IMR-90 (cell line): ENCODE data around the gene GAS7. TPM values are rescaled to one million over a fixed set of nuclear protein-coding genes. Genes with fewer than 3 reads are reported as not detected.

Experiments
- ATAC-seq: fragments of 200-7000 bp; cut with Tn5 transposase; 2 replicates; pipeline ENCODE4 v1.9.1; 2020; ENCODE audit warnings: low read depth, mild to moderate bottlenecking, moderate library complexity
- BruUV-seq: library from RNA; stranded (reverse); fragments of 400-500 nt; replicated peaks from 2 replicates; lab custom pipeline; 2021; lab: Mats Ljungman, UMichigan
- CTCF ChIA-PET: fragments of 300-600 bp; formaldehyde crosslinking; extraction: SDS; loops from one replicate; lab custom pipeline; 2021; ENCODE audit warnings: antibody characterized with exemption; lab: Yijun Ruan, JAX
- POLR2A ChIA-PET: fragments of 300-600 bp; sonication (Branson Sonifier 250); formaldehyde crosslinking; loops from one replicate; lab custom pipeline; 2022; ENCODE audit warnings: antibody characterized with exemption; ENCODE audit not compliant: unreplicated experiment; lab: Charles Lee
- DNase-seq: peaks from one replicate; pipeline ENCODE4 v3.0.0; 2013
- H2AFZ ChIP-seq: replicated peaks from 2 replicates; pipeline ENCODE3; 2013; ENCODE audit warnings: low read length, mild to moderate bottlenecking; ENCODE audit not compliant: poor library complexity
- H2AK5ac ChIP-seq: 2 replicates; pipeline ENCODE4 v1.6.1; 2013; ENCODE audit warnings: low read depth, low read length, inconsistent platforms
- H2AK9ac ChIP-seq: replicated peaks from 2 replicates; pipeline ENCODE3; 2013; ENCODE audit warnings: mild to moderate bottlenecking, low read depth, low read length, moderate library complexity; ENCODE audit not compliant: poor library complexity
- H2BK120ac ChIP-seq: 2 replicates; pipeline ENCODE4 v1.6.1; 2013; ENCODE audit warnings: low read depth, low read length, inconsistent platforms
- H2BK15ac ChIP-seq: 3 replicates; pipeline ENCODE4 v1.6.1; 2013; ENCODE audit warnings: low read depth, low read length, inconsistent platforms
- H2BK20ac ChIP-seq: 2 replicates; pipeline ENCODE4 v1.6.1; 2013; ENCODE audit warnings: low read depth, mild to moderate bottlenecking, inconsistent platforms, low read length, moderate library complexity
- H2BK5ac ChIP-seq: 2 replicates; pipeline ENCODE4 v1.6.1; 2013; ENCODE audit warnings: mild to moderate bottlenecking, low read depth, low read length, inconsistent platforms; ENCODE audit not compliant: poor library complexity, severe bottlenecking
- H3K14ac ChIP-seq: replicated peaks from 2 replicates; pipeline ENCODE4 v1.6.1; 2013; ENCODE audit warnings: low read depth, low read length, inconsistent platforms
- H3K18ac ChIP-seq: 2 replicates; pipeline ENCODE4 v1.6.1; 2013; ENCODE audit warnings: low read depth, low read length, control low read depth
- H3K23ac ChIP-seq: 2 replicates; pipeline ENCODE4 v1.6.1; 2013; ENCODE audit warnings: low read depth, low read length, inconsistent platforms
- H3K27ac ChIP-seq: 2 replicates; pipeline ENCODE4 v1.5.1; 2013; ENCODE audit warnings: mild to moderate bottlenecking, control low read depth, low read length; ENCODE audit not compliant: insufficient read depth
- H3K27me3 ChIP-seq: 2 replicates; pipeline ENCODE4 v1.6.1; 2013; ENCODE audit warnings: low read length; ENCODE audit not compliant: control insufficient read depth, insufficient read depth
- H3K36me3 ChIP-seq: 2 replicates; pipeline ENCODE4 v1.6.1; 2013; ENCODE audit warnings: low read length, mixed read lengths; ENCODE audit not compliant: control insufficient read depth, insufficient read depth
- H3K4ac ChIP-seq: 2 replicates; pipeline ENCODE4 v1.6.1; 2013; ENCODE audit warnings: low read depth, low read length, inconsistent platforms
- H3K4me1 ChIP-seq: 2 replicates; pipeline ENCODE4 v1.6.1; 2013; ENCODE audit warnings: low read length, mixed read lengths; ENCODE audit not compliant: control insufficient read depth, insufficient read depth
- H3K4me2 ChIP-seq: 2 replicates; pipeline ENCODE4 v1.6.1; 2013; ENCODE audit warnings: low read depth, mild to moderate bottlenecking, control low read depth, low read length, moderate library complexity
- H3K4me3 ChIP-seq: 2 replicates; pipeline ENCODE4 v1.5.1; 2013; ENCODE audit warnings: low read depth, mild to moderate bottlenecking, control low read depth, low read length, moderate library complexity; ENCODE audit not compliant: insufficient read depth
- H3K56ac ChIP-seq: 2 replicates; pipeline ENCODE4 v1.6.1; 2013; ENCODE audit warnings: low read length, inconsistent platforms; ENCODE audit not compliant: insufficient read depth; ENCODE audit errors: extremely low read depth
- H3K79me1 ChIP-seq, 2 experiments: 2 replicates each; pipeline ENCODE4 v1.6.1; 2013; ENCODE audit warnings: low read length in 2 of 2, inconsistent platforms in 1 of 2, low read depth in 1 of 2
- H3K9ac ChIP-seq: 2 replicates; pipeline ENCODE4 v1.6.1; 2013; ENCODE audit warnings: low read depth, low read length, control low read depth
- H3K9me1 ChIP-seq: 2 replicates; pipeline ENCODE4 v1.6.1; 2013; ENCODE audit warnings: low read length, inconsistent platforms; ENCODE audit not compliant: insufficient read depth
- H3K9me3 ChIP-seq: 2 replicates; pipeline ENCODE4 v1.6.1; 2013; ENCODE audit warnings: low read length; ENCODE audit not compliant: control insufficient read depth, insufficient read depth
- H4K20me1 ChIP-seq: 2 replicates; pipeline ENCODE4 v1.6.1; 2013; ENCODE audit warnings: low read length, inconsistent platforms; ENCODE audit not compliant: insufficient read depth
- H4K5ac ChIP-seq: 2 replicates; pipeline ENCODE4 v1.6.1; 2013; ENCODE audit warnings: mild to moderate bottlenecking, low read depth, low read length, control low read depth
- H4K8ac ChIP-seq, 2 experiments: 2 replicates each; pipeline ENCODE4 v1.6.1; 2013; ENCODE audit warnings: low read depth in 2 of 2, low read length in 2 of 2, control low read depth in 1 of 2, inconsistent platforms in 1 of 2
- H4K91ac ChIP-seq: 2 replicates; pipeline ENCODE4 v1.6.1; 2013; ENCODE audit warnings: low read depth, low read length, inconsistent platforms; ENCODE audit not compliant: insufficient read depth
- BHLHE40 ChIP-seq: fragments of 150-350 bp; IDR thresholded peaks from 2 replicates; pipeline ENCODE4 v1.6.1; 2016; ENCODE audit warnings: mild to moderate bottlenecking, low read depth, low read length
- CEBPB ChIP-seq: IDR thresholded peaks from 2 replicates; pipeline ENCODE4 v1.6.1; 2012; ENCODE audit warnings: low read depth, low read length, improper control_type of control experiment
- CHD1 ChIP-seq: IDR thresholded peaks from 2 replicates; pipeline ENCODE4 v1.6.1; 2012; ENCODE audit warnings: low read depth, low read length, improper control_type of control experiment
- CTCF ChIP-seq: conservative IDR thresholded peaks from 2 replicates; pipeline ENCODE4 v1.5.1; 2012; ENCODE audit warnings: mild to moderate bottlenecking, low read depth, low read length, improper control_type of control experiment
- ELK1 ChIP-seq: fragments of 150-350 bp; IDR thresholded peaks from 2 replicates; pipeline ENCODE4 v1.6.1; 2016; ENCODE audit warnings: low read depth, mild to moderate bottlenecking, low read length, moderate library complexity, borderline replicate concordance
- FOS ChIP-seq: fragments of 150-350 bp; IDR thresholded peaks from 2 replicates; pipeline ENCODE4 v1.6.1; 2016; ENCODE audit warnings: low read depth, low read length
- MAFK ChIP-seq: IDR thresholded peaks from 2 replicates; pipeline ENCODE4 v1.6.1; 2012; ENCODE audit warnings: low read depth, low read length, improper control_type of control experiment
- MAZ ChIP-seq: IDR thresholded peaks from 2 replicates; pipeline ENCODE4 v1.6.1; 2012; ENCODE audit warnings: low read depth, mild to moderate bottlenecking, low read length, improper control_type of control experiment, moderate library complexity, borderline replicate concordance
- MXI1 ChIP-seq: IDR thresholded peaks from 2 replicates; pipeline ENCODE4 v1.6.1; 2012; ENCODE audit warnings: low read depth, mild to moderate bottlenecking, low read length, moderate library complexity, borderline replicate concordance
- NFE2L2 ChIP-seq: fragments of 150-350 bp; IDR thresholded peaks from 2 replicates; pipeline ENCODE4 v1.6.1; 2016; ENCODE audit warnings: low read depth, mild to moderate bottlenecking, low read length
- POLR2A ChIP-seq: IDR thresholded peaks from 2 replicates; pipeline ENCODE4 v1.6.1; 2012; ENCODE audit warnings: mild to moderate bottlenecking, low read depth, low read length
- RAD21 ChIP-seq: IDR thresholded peaks from 2 replicates; pipeline ENCODE4 v1.6.1; 2012; ENCODE audit warnings: low read length, improper control_type of control experiment
- RCOR1 ChIP-seq: IDR thresholded peaks from 2 replicates; pipeline ENCODE4 v1.6.1; 2012; ENCODE audit warnings: mild to moderate bottlenecking, low read length, improper control_type of control experiment; ENCODE audit not compliant: insufficient replicate concordance
- RFX5 ChIP-seq: IDR thresholded peaks from 2 replicates; pipeline ENCODE4 v1.8.0; 2012; ENCODE audit warnings: low read depth, mild to moderate bottlenecking, low read length, moderate library complexity
- SMC3 ChIP-seq: fragments of 150-350 bp; IDR thresholded peaks from 2 replicates; pipeline ENCODE4 v1.6.1; 2016; ENCODE audit warnings: low read depth, mild to moderate bottlenecking, antibody characterized with exemption, low read length, moderate library complexity
- USF2 ChIP-seq: fragments of 150-350 bp; IDR thresholded peaks from 2 replicates; pipeline ENCODE4 v1.6.1; 2017; ENCODE audit warnings: mild to moderate bottlenecking, antibody characterized with exemption, low read length, low read depth
- WGBS, 2 experiments: methylation state at CpG; one replicate each; pipeline versions ENCODE4 v1.1.5 to v1.1.7; 2013; ENCODE audit warnings: missing lambda C conversion rate in 2 of 2; ENCODE audit not compliant: insufficient read length in 1 of 2; ENCODE audit errors: extremely low coverage in 2 of 2; 5-methylcytosine and 5-hydroxymethylcytosine counted together
- dilution Hi-C: fragments of 300-500 bp; cut with HindIII; formaldehyde crosslinking; loops from one replicate; pipeline ENCODE4 v1.14.3; 2018; ENCODE audit warnings: low sequenced_read_pairs; ENCODE audit not compliant: unreplicated experiment
- in situ Hi-C: fragments of 300-500 bp; cut with MboI; formaldehyde crosslinking; loops from 3 replicates; pipeline ENCODE4 v1.14.3; 2019; ENCODE audit warnings: low sequenced_read_pairs, inconsistent platforms, mixed read lengths
- intact Hi-C: fragments of 100-400 bp; cut with micrococcal nuclease; formaldehyde crosslinking; loops from 2 replicates; pipeline ENCODE4 v1.10.0; 2022
- polyA plus RNA-seq, 3 experiments: library from polyadenylated mRNA; depleted of rRNA; stranded (reverse); fragments of >200 nt; gene quantifications; 2 replicates each; pipeline ENCODE4 v1.2.3, GENCODE V29; 2012; ENCODE audit warnings: low replicate concordance in 1 of 3
- total RNA-seq: library from RNA; depleted of rRNA; stranded (reverse); fragments of >200 nt; gene quantifications from 2 replicates; pipeline ENCODE4 v1.2.3, GENCODE V29; 2012

The GAS7 gene
- total and polyA plus RNA-seq, 2 of the 4 experiments (the other 2 are of a cell fraction) = 4.6 to 5.0 TPM

- no peak overlapping the region for H2AFZ ChIP-seq
- ATAC-seq = no peak
Observed at GRCh38 chr17:10001306-10001873, 197.0 kb downstream of the GAS7 start.

More at GRCh38 chr17:10001306-10001873, 197.0 kb downstream of the GAS7 start:
- no peak overlapping the region for H3K23ac ChIP-seq
- dilution Hi-C loops = no loop called here
- no peak overlapping the region for H3K27ac ChIP-seq
- no peak overlapping the region for H3K18ac ChIP-seq
- no peak overlapping the region for H3K4me3 ChIP-seq
- no peak overlapping the region for H2AK5ac ChIP-seq
- H4K8ac ChIP-seq = no peak overlapping the region
- H3K4me1 ChIP-seq = no peaks in the 10 kb centered on the region
- H3K9ac ChIP-seq = no peak overlapping the region
- H3K79me1 ChIP-seq = no peaks in the 10 kb centered on the region
- H3K27me3 ChIP-seq = no peaks in the 10 kb centered on the region
- in situ Hi-C loops = no loop called here
- no peaks in the 10 kb centered on the region for H3K9me3 ChIP-seq
- H4K91ac ChIP-seq = no peak overlapping the region
- H2BK20ac ChIP-seq = no peak overlapping the region
- intact Hi-C loops = no loop called here
- H2BK120ac ChIP-seq = no peak overlapping the region
- H4K5ac ChIP-seq = no peak overlapping the region
- H3K4ac ChIP-seq = no peak overlapping the region
- no peak overlapping the region for H3K4me2 ChIP-seq
- no TSS peak for BruUV-seq
- H3K56ac ChIP-seq = no peak overlapping the region
- POLR2A ChIA-PET = no interaction called here
- no peak overlapping the region for H2AK9ac ChIP-seq
- H3K9me1 ChIP-seq = no peaks in the 10 kb centered on the region
- WGBS, 2 experiments = no CpG with 5 or more reads among the region's 6 CpGs
- H4K20me1 ChIP-seq = no peaks in the 10 kb centered on the region
- H3K14ac ChIP-seq = no peak overlapping the region
- H2BK15ac ChIP-seq = no peak overlapping the region
- DNase-seq = no peak
- no peak overlapping the region for H2BK5ac ChIP-seq
- no peaks in the 10 kb centered on the region for H3K36me3 ChIP-seq
- no peak for TF ChIP-seq MXI1
- TF ChIP-seq MAZ = no peak
- no peak for TF ChIP-seq BHLHE40
- no peak for TF ChIP-seq SMC3
- no peak for TF ChIP-seq FOS
- no peak for TF ChIP-seq USF2
- no peak for TF ChIP-seq POLR2A
- no peak for TF ChIP-seq RCOR1
- TF ChIP-seq RFX5 = no peak
- TF ChIP-seq NFE2L2 = no peak
- TF ChIP-seq CEBPB = no peak
- no peak for TF ChIP-seq CHD1
- TF ChIP-seq CTCF = no peak
- TF ChIP-seq RAD21 = no peak
- no peak for TF ChIP-seq MAFK
- TF ChIP-seq ELK1 = no peak
- CTCF ChIA-PET = interaction anchor here (0.6 kb wide), 1 partner anchor 181 kb away, joined by 3 read pairs; no protein-coding TSS in a partner anchor
